Fibroblast of the aortic adventitia (primary cell): ENCODE data around the gene FBXO41. TPM values are rescaled to one million over a fixed set of nuclear protein-coding genes. Genes with fewer than 3 reads are reported as not detected.

Experiments used
- DNase-seq: peaks from one replicate; pipeline ENCODE4 v3.0.0-alpha.2; 2010; ENCODE audit warnings: low read depth
- H3K4me3 ChIP-seq: 2 replicates; pipeline ENCODE4 v1.5.1; 2011; ENCODE audit warnings: low read depth, mild to moderate bottlenecking, control low read depth, low read length, moderate library complexity
- small RNA-seq: library from RNA; depleted of rRNA; stranded (forward); fragments of <200 nt; gene quantifications from one replicate; pipeline ENCODE3, GENCODE V24; 2012
- total RNA-seq: library from RNA; depleted of rRNA; stranded (reverse); fragments of >200 nt; gene quantifications from 2 replicates; pipeline ENCODE4 v1.2.3, GENCODE V29; 2012; ENCODE audit warnings: low replicate concordance
- TF ChIP-seq, protein P1 (sequence below): IDR thresholded peaks from 2 replicates; pipeline ENCODE4 v1.5.1; 2011; ENCODE audit warnings: mild to moderate bottlenecking, low read length, control low read depth, inconsistent platforms; ENCODE audit not compliant: insufficient read depth

Gene FBXO41
- total RNA-seq, 1 donor, result 0.18 TPM

DNA sequence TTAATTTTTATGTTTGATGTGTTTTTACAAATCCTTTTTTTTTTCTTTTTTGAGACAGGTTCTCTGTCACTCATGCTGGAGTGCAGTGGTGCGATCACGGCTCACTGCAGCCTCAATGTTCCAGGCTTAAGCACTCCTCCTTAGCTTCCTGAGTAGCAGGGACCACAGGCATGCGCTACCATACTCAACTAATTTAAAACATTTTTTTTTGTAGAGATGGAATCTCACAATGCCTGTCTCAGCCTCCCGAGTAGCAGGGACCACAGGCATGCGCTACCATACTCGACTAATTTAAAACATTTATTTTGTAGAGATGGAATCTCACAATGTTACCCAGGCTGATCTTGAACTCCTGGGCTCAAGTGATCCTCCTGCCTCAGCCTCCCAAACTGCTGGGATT lies 78.7 kb downstream of the FBXO41 start:
- TF ChIP-seq, protein P1, sequence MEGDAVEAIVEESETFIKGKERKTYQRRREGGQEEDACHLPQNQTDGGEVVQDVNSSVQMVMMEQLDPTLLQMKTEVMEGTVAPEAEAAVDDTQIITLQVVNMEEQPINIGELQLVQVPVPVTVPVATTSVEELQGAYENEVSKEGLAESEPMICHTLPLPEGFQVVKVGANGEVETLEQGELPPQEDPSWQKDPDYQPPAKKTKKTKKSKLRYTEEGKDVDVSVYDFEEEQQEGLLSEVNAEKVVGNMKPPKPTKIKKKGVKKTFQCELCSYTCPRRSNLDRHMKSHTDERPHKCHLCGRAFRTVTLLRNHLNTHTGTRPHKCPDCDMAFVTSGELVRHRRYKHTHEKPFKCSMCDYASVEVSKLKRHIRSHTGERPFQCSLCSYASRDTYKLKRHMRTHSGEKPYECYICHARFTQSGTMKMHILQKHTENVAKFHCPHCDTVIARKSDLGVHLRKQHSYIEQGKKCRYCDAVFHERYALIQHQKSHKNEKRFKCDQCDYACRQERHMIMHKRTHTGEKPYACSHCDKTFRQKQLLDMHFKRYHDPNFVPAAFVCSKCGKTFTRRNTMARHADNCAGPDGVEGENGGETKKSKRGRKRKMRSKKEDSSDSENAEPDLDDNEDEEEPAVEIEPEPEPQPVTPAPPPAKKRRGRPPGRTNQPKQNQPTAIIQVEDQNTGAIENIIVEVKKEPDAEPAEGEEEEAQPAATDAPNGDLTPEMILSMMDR, result no peak
- no peak overlapping the region for H3K4me3 ChIP-seq
- no peak for DNase-seq

Small RNA genes within 50 kb of the gene (small RNA-seq; reads per million reads assigned to genes)
- gene RNU6-111P, result not detected

Other genes with a start within 250 kb of the FBXO41 start
- gene SFXN5, start 212.8 kb downstream of the FBXO41 start, total RNA-seq, result 18.0 and 19.0 TPM in 2 replicates
- 16.4 and 48.5 TPM in 2 replicates for gene RAB11FIP5, start 171.5 kb downstream of the FBXO41 start, total RNA-seq
- gene NOTO, start 81.9 kb downstream of the FBXO41 start, total RNA-seq, result not detected in 2 replicates
- gene SMYD5, start 70.2 kb downstream of the FBXO41 start, total RNA-seq, result 15.0 and 21.1 TPM in 2 replicates
- gene PRADC1, start 51.2 kb downstream of the FBXO41 start, total RNA-seq, result 8.6 and 15.0 TPM in 2 replicates
- 195 and 196 TPM in 2 replicates for gene CCT7, start 50.2 kb downstream of the FBXO41 start, total RNA-seq
- gene EGR4, start 9.1 kb upstream of the FBXO41 start, total RNA-seq, result not detected in 2 replicates
- 15.0 and 28.2 TPM in 2 replicates for gene ALMS1, start 101.4 kb upstream of the FBXO41 start, total RNA-seq